Measurements from ENCODE around the gene PRKG1.
"Not testable (repeated sequence)": the region's sequence is repeated elsewhere in the genome, so short reads cannot be mapped to it uniquely, and the experiment has no call there.

PRKG1 gene

GRCh38 chr10:51528527-51528926 is 454.2 kb downstream of the PRKG1 start:
- DNase-seq, result no peak

DNA sequence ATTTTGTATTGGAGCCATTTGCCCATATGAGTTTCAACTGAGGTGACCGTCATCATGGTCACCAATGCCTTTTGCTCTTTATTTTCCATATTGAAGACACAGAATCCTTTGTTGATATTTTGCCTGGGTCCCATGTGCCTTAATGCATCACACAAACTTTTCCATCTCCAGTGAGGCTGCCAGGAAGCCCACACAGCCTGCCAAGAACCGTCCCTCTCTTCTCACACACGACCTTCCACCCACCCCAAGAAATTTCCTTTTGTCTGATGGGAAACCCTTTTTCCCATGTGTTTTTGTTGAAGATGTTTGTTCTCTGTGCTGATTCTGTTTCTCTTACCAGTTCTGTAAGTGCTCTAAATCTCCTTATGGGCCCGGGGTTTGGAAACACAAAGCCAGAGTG is 456.3 kb downstream of the PRKG1 start:
- DNase-seq, result no peak

DNA sequence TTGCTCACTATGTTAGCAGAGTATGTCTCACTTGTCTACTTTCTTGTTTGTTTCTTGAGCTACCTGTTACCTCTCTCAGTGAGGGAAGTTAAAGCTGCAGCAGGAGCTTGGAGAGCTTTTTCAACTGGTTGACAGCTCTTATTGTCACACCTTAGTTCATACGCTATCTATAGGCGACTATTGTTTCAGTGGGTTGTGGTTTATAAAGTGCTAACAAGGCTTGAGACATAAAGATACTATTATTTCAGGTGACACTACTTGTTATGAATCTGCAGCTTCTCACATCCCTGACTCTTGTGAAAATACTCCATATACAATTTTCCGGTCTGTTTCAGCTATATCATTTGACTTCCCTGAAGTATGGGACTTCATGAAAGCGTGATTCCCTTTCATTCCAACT is 457.8 kb downstream of the PRKG1 start:
- DNase-seq, result no peak

- DNase-seq, result no peak
Measured at GRCh38 chr10:51542853-51543252, 468.6 kb downstream of the PRKG1 start.

DNA sequence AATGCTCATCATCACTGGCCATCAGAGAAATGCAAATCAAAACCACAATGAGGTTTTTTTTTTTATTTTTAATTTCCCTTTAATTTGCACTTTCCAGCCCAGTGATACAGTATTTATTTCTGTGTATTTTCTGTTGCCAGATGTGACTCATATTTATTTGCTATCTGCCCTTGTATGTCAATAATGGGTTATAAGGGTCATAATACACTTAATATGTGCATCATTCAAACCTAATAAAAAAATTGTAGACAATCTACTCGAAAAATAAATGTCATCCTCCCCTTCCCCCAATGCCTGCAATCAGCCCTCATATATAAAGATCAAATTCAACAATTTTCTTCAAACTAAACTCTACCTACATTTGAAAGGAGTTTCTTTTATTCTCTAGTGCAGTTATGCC is 470.6 kb downstream of the PRKG1 start:
- no peak for DNase-seq

GRCh38 chr10:51547941-51548340 is 473.7 kb downstream of the PRKG1 start:
- DNase-seq, result no peak

GRCh38 chr10:51552879-51553278 is 478.6 kb downstream of the PRKG1 start:
- no peak for DNase-seq

- DNase-seq, result no peak
Measured at GRCh38 chr10:51564896-51565510, 490.7 kb downstream of the PRKG1 start.

GRCh38 chr10:51567271-51567670 is 493.0 kb downstream of the PRKG1 start:
- no peak for DNase-seq

DNA sequence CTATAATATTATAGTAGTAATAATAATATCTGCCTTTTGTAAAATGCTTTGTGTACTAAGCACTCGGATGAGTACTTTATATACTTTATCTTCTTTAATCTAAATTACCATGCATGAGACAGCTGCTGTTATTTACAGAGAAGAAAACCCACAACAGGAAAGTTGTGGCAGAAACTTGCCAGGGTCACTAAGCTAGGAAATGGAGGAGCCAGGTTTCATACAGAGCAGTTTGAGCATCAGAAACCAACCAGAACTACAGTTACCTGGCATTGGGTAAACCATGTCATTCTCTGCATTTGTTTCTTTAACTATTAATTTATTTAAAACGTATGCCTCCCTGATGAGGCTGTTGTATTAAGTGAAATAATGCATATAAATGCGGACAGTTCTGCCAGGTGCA is 495.2 kb downstream of the PRKG1 start:
- DNase-seq, result no peak

- DNase-seq, result no peak
Measured at GRCh38 chr10:51574248-51575048, 500.2 kb downstream of the PRKG1 start.

- not testable (repeated sequence) for DNase-seq
Measured at GRCh38 chr10:51581196-51581595, 506.9 kb downstream of the PRKG1 start.

DNA sequence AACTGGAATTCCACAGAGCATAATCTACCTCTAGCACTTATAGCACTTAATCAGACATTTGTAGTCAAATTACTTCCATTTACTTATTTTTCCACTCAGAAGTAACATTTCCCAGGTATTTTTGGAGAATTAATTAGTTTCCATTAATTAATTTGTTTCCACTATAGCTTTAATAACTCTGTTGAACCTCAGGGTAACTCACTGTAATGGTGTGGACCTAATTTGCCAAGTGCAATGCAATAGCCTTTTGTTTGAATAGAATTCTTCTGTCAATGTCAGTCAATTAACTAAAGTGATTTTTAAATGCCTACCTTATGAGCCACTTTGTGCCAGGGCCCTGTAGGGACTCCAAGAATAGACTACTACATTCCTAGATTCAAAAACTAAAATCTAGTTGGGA is 509.7 kb downstream of the PRKG1 start:
- no peak for DNase-seq

DNA sequence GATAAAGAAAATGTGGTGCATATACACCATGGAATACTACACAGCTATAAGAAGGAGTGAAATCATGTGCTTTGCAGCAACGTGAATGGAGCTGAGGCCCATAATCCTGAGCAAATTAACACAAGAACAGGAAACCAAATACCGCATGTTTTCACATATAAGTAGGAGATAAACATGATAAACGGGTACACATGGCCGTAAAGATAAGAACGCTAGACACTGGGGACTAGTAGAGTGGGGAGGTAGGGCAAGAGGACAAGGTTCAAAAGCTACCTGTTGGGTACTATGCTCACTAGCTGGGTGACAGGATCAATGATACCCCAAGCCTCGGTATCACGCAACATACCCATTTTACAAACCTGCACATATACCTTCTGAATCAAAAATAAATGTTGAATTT is 511.5 kb downstream of the PRKG1 start:
- no peak for DNase-seq

GRCh38 chr10:51588984-51589383 is 514.7 kb downstream of the PRKG1 start:
- DNase-seq, result no peak

- DNase-seq, result no peak
Measured at GRCh38 chr10:51590818-51591217, 516.5 kb downstream of the PRKG1 start.

DNA sequence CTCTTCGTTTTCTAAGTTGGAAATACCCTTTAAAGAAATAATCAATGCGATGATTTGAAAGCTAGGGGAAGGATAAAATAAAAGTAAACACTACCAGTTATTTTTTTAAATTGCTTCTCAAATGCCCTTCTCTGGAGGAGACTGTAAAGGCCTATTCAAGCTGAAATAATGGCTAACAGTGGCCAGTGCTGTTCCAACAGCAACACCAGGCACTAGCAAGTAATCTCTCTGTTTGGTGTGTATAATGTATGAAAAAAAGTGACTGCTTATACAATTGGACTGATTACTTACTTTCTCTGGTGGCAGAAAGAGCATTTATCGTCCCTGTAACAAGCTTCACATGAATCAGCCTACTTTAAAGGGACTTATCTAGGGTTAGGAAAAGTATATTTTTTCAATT is 522.4 kb downstream of the PRKG1 start:
- no peak for DNase-seq

- no peak for DNase-seq
Measured at GRCh38 chr10:51599647-51600046, 525.4 kb downstream of the PRKG1 start.

DNA sequence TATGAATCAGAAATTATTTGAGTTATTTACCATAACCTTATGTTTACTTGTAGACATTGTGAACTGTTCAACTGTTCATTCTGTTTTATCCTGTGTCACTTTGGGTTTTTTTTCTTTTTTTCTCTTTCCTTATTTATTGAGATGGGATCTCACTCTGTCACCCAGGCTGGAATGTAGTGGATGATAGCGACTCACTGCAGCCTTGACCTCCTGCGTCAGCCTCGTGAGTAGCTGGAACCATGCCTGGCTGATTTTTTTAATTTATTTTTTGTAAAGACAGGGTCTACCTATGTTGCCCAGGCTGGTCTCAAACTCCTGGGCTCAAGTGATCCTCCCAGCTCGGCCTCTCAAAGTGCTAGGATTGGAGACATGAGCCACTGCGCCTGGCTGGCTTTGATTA is 528.0 kb downstream of the PRKG1 start:
- no peak for DNase-seq

DNA sequence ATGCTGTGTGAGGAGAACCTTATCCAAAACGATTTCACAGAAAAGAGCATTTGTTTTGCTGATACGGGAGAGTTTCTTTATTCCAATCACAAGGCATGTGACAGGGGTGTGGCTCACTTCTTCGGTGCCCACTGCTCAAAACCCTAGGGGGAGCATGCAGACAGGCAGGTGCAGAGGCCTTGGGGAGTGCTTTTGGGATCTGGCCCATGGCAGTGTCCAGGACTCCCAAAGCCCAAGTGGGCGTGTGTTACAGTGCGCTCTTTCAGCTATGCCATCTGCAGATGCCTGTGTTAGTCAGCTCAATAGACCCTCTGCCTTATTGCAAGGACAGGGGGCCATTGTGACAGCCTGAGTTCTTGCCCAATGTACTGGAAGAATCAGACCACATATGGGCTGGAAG is 530.3 kb downstream of the PRKG1 start:
- no peak for DNase-seq

DNA sequence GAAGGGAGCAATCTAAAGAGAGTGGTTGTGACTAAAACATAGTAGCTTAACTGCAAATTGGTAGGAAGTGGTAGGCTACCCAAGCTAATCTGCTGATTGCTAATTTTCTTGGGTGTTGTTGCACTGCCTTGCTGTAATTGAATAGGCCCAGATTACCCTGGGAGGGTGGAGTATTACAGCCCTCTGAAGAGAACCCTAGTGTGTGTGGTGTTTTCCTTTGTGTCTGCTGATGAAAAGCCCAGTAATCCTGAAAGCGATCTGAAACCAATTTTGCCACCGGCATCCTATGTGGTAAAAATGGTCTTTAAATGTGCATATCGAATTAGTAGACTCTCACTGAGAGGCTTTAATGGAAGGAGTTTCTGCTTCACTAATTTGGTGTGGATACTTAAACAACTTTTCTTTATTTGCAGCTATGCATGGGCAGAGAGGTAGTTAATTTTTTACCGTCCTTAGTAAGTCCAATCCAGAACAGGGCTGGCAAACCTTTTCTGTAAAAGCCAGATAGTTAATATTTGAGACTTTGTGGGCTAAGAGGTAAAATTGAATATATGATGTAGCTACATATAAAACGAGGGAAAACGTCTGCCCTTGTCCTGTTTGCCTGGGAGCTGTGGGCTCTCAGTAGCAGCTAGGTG is 532.7 kb downstream of the PRKG1 start:
- DNase-seq, result no peak

DNA sequence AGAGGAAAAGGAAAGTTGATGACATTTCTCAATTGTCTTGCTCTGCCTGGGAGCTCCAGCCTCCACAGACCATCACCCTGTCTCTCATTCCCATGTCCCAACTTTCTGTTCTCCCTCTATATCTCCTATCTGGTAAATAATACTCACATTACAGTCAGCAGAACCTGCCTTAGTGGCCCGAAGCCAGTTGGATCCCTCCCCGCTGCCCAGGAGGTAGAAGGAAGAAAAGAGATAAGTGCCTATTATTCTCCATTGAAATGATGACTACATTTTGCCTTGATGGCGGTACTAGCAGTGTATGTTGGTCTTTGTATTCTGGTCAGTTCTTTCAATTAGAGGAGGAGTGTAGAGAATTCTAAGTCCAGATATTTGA is 533.2 kb downstream of the PRKG1 start:
- DNase-seq, result no peak

GRCh38 chr10:51608211-51608610 is 533.9 kb downstream of the PRKG1 start:
- DNase-seq, result no peak

DNA sequence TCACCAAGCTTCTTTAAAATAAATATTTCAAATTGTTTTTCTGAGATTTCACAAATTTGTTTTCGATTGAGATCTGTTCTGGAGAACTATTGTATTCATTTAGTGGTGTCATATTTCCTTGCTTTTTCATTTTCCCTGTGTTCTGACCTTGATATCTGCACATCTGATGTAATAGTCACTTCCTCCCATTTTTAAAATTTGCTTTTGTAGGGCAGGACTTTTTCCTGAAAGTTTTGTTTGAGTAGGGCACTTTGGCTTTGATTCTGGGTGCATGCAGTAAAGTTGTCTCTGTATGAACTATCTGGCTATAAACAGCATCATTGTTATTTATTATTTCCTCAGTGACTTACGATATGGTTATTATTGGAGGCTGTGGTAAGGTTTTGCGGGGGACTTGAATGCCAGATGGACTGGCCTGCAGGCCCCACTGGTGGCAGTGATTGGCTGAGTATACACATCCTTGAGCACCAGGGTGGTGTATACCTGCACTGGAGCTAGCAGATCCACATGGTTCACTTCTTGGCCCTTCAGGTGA is 541.5 kb downstream of the PRKG1 start:
- no peak for DNase-seq
